Measurements from ENCODE around the gene KIAA0408. TPM values are rescaled to one million over a fixed set of nuclear protein-coding genes. Genes with fewer than 3 reads are reported as not detected.

The KIAA0408 gene
- total RNA-seq, 2 donors from 2014 or later: 0.64 to 0.84 TPM

DNA sequence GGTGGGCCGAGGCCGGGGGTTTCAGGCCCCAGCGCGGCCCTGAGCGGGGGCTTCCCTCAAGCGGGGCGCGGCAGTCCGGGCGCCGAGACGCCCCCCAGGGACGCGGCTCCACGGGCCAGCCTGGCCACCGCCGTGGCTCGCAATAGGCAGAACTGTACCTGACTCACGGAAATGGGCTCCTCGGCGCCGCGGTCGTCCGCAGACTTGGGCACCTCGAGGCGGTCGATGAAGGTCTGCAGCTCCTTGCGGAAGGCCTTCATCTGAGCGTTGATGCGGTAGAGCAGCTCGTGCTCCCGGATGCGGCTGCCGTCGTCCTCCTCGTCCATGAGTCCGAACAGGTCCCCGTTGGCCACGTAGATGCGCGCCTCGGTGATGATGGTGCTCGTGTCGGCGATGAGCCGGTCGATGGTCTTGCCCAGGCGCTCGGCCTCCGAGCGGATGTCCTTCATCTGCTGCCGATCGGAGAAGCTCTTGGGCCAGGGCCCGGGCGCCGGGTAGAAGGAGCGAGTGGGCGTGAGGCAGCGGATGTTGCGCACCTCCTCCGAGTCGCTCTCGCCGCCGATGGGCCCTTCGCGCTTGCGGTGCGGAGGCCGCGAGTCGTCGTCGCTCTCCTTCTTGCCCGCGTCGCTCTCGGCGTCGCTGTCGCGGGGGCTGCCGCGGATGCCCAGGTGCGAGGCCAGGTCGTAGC is 16.1 kb upstream of the KIAA0408 start:
- H3K36me3 ChIP-seq (ENCODE audit: control insufficient read depth, insufficient read depth, low read length): no peaks in the 10 kb centered on the region
- H3K9ac ChIP-seq (ENCODE audit: extremely low read depth, low read length, poor library complexity, severe bottlenecking): no peak overlapping the region
- H3K36me3 Mint-ChIP-seq (ENCODE audit: low read depth): peaks cover 7% of the 10 kb centered on the region
- H3K27ac Mint-ChIP-seq: no peak overlapping the region
- no peaks in the 10 kb centered on the region for H3K4me1 ChIP-seq (ENCODE audit: control insufficient read depth, insufficient read depth, low read length)
- peaks cover 1% of the 10 kb centered on the region for H3K4me1 Mint-ChIP-seq
- no peak overlapping the region for H3K27ac ChIP-seq (ENCODE audit: low read depth, low read length)
- H3K4me3 Mint-ChIP-seq: no peak overlapping the region
- TF ChIP-seq CTCF (conservative IDR thresholded peaks at IDR 0.05): no peak
- no peak overlapping the region for H3K4me3 ChIP-seq (ENCODE audit: low read length)
- WGBS, 2 experiments (ENCODE audit: insufficient coverage in 1 of 2, insufficient read length in 1 of 2): 96 to 97% methylated on average over 42 to 87 of the region's 87 CpGs
- peaks cover 5% of the 10 kb centered on the region for H3K9me3 Mint-ChIP-seq
- DNase-seq: no peak
- no peaks in the 10 kb centered on the region for H3K27me3 Mint-ChIP-seq (ENCODE audit: insufficient read depth)
- H3K9me3 ChIP-seq (ENCODE audit: control insufficient read depth, low read length): no peaks in the 10 kb centered on the region
- no peaks in the 10 kb centered on the region for H3K27me3 ChIP-seq (ENCODE audit: control insufficient read depth, insufficient read depth, low read length, poor library complexity, severe bottlenecking)

DNA sequence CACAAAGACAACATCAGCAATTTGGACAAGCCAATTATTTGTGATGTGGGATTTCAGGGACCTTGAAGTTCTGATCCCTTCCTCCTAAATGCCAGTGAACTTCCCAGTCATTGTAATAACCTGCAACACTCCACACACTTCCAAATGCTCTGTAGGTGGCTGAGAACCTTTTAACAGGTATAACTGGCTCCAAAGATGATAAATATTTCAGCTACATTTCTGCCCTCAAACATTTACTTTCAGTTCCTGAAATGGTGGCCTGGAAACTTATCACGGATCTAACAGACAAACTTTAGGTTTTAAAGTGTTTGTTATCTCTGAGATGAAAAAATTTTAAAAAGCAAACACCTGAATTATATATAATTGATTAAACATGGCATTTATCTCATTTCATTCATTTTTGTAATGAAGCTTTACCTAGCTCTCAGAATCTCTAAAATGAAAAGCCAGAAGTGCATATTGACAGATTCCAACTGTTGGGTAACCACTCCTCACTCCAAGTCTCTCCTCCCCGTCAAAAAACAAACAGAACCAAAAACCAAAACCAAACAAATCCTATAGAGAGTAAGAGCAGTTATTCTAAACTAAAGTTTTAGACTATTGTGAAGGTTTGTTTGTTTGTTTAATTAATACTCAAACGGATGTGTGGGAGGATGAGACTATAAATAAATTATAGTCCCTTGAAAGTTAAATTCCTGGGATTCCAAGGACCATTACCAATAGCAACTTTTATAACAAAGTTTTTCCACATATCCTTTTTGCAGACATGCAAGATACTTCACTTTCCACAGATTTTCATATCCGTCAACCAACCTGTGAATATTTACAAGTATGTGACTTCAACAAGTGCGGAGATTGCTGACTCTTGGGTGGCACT is 12.4 kb upstream of the KIAA0408 start:
- DNase-seq: no peak
- Mint-ChIP-seq H3K9me3 (peaks cover 5% of the 10 kb centered on the region), H3K27me3 (ENCODE audit: insufficient read depth) (no peaks in the 10 kb centered on the region), H3K4me3 (no peak overlapping the region), H3K4me1 (peaks cover 1% of the 10 kb centered on the region), H3K27ac (no peak overlapping the region), H3K36me3 (ENCODE audit: low read depth) (peaks cover 7% of the 10 kb centered on the region)
- Histone ChIP-seq H3K27ac (ENCODE audit: low read depth, low read length) (no peak overlapping the region), H3K4me3 (ENCODE audit: low read length) (no peak overlapping the region), H3K9me3 (ENCODE audit: control insufficient read depth, low read length) (no peaks in the 10 kb centered on the region), H3K27me3 (ENCODE audit: control insufficient read depth, insufficient read depth, low read length, poor library complexity, severe bottlenecking) (no peaks in the 10 kb centered on the region), H3K4me1 (ENCODE audit: control insufficient read depth, insufficient read depth, low read length) (no peaks in the 10 kb centered on the region), H3K36me3 (ENCODE audit: control insufficient read depth, insufficient read depth, low read length) (no peaks in the 10 kb centered on the region), H3K9ac (ENCODE audit: extremely low read depth, low read length, poor library complexity, severe bottlenecking) (no peak overlapping the region)
- 91% methylated on average over 4 of the region's 5 CpGs; no CpG with 5 or more reads in 1 of the 2 experiments for WGBS, 2 experiments (ENCODE audit: insufficient coverage in 1 of 2, insufficient read length in 1 of 2)
- no peak for TF ChIP-seq CTCF (conservative IDR thresholded peaks at IDR 0.05)

- Mint-ChIP-seq H3K4me1 (peaks cover 1% of the 10 kb centered on the region), H3K36me3 (ENCODE audit: low read depth) (no peaks in the 10 kb centered on the region), H3K27ac (no peak overlapping the region), H3K4me3 (no peak overlapping the region), H3K27me3 (ENCODE audit: insufficient read depth) (no peaks in the 10 kb centered on the region), H3K9me3 (no peaks in the 10 kb centered on the region)
- Histone ChIP-seq H3K4me3 (ENCODE audit: low read length) (no peak overlapping the region), H3K27me3 (ENCODE audit: control insufficient read depth, insufficient read depth, low read length, poor library complexity, severe bottlenecking) (no peaks in the 10 kb centered on the region), H3K36me3 (ENCODE audit: control insufficient read depth, insufficient read depth, low read length) (no peaks in the 10 kb centered on the region), H3K4me1 (ENCODE audit: control insufficient read depth, insufficient read depth, low read length) (no peaks in the 10 kb centered on the region), H3K27ac (ENCODE audit: low read depth, low read length) (no peak overlapping the region), H3K9ac (ENCODE audit: extremely low read depth, low read length, poor library complexity, severe bottlenecking) (no peak overlapping the region), H3K9me3 (ENCODE audit: control insufficient read depth, low read length) (no peaks in the 10 kb centered on the region)
- WGBS, 2 experiments (ENCODE audit: insufficient coverage in 1 of 2, insufficient read length in 1 of 2): 95 to 100% methylated on average over 1 to 2 of the region's 2 CpGs
- TF ChIP-seq CTCF (conservative IDR thresholded peaks at IDR 0.05): no peak
- DNase-seq: no peak
These were observed 9.7 kb upstream of the KIAA0408 start for GRCh38 chr6:127468936-127469335.
